ENCODE results near the gene METTL26.

METTL26 gene

DNA sequence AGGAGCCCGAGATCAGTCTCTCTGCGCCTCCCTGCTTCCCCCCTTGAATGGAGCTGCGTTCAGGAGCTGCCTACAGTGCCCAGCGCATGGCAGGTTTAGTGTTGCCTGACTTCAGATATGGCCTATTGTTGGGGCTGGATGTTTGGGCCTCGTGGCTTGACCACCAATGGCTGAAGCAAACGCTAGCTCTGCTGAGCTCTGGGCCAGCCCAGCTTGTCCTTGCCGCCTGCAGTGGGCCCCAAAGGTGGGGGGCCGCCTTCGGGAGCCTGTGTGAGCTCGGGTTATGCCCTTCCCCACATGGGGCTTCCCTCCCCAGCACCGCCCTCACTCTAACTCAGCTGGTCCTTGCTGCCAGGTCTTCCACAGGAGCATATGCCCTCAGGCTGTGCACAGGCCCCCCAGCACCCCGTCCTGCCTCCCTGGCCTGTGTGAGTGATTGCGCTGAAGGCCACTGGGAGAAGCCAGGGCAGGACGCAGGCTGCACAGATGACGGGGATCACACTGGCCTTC is 2.0 kb upstream of the METTL26 start:
- no peak for DNase-seq (ENCODE audit: low read depth)

DNA sequence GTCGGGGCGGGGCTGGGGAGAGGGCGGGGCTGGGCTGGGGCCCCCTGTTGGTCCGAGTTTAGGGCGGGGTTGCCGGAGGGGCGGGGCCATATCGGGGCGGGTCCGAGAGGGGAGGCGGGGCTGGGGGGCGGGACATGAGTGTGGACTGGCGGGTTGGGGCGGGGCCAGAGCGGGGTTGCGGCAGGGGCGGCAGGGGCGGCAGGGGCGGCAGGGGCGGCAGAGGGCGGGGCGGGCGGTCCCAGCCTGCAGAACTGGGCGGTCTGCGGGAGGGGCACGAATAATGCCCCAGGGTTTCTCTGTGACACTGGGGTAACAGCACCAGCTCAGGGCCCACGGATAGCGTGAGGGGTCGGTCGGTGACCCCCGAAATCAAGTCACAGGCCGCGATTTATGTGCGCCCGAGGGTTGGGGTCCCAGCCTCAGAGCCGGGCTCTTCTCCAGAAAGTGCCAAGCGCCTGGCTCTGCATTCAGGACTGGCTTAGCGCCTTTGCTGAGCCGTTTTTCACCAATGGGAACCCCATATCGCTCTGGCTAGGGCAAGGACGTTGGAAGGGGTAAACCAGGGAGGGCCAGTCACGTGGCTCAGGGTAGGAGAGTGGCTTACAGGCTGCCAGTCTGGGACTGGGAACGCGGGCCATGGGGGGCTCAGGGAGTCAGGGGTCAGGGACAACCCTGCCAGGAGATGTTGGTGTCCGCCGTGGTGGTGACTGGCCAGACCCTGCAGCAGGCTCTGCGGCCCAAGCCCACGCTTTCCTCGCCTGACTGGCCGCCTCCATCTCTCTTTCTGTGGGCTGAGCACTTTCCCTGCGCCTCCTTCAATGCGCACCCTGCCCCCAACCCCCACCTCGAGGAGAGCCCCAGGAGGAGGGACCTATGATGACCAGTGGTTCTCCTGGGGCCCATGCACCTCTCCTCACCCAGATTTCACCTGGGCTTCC is 1.2 kb upstream of the METTL26 start:
- DNase-seq (ENCODE audit: low read depth) = peak; percentile 77

- DNase-seq (ENCODE audit: low read depth) = no peak
Measured at GRCh38 chr16:635573-636205, 416 bp downstream of the METTL26 start.

GRCh38 chr16:634996-635395 is 1.1 kb downstream of the METTL26 start:
- no peak for DNase-seq (ENCODE audit: low read depth)

GRCh38 chr16:634051-634670 is 1.9 kb downstream of the METTL26 start:
- no peak for DNase-seq (ENCODE audit: low read depth)

- DNase-seq (ENCODE audit: low read depth) = no peak
Measured at GRCh38 chr16:633336-634050, 2.6 kb downstream of the METTL26 start.

DNA sequence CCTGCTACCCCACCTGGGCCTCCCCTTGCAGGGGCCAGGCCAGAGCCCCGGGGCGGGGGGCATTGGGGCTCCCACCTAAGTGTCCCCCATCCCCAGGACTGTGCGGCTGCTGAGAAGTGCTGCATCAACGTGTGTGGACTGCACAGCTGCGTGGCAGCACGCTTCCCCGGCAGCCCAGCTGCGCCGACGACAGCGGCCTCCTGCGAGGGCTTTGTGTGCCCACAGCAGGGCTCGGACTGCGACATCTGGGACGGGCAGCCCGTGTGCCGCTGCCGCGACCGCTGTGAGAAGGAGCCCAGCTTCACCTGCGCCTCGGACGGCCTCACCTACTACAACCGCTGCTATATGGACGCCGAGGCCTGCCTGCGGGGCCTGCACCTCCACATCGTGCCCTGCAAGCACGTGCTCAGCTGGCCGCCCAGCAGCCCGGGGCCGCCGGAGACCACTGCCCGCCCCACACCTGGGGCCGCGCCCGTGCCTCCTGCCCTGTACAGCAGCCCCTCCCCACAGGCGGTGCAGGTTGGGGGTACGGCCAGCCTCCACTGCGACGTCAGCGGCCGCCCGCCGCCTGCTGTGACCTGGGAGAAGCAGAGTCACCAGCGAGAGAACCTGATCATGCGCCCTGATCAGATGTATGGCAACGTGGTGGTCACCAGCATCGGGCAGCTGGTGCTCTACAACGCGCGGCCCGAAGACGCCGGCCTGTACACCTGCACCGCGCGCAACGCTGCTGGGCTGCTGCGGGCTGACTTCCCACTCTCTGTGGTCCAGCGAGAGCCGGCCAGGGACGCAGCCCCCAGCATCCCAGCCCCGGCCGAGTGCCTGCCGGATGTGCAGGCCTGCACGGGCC is 3.4 kb downstream of the METTL26 start:
- DNase-seq (ENCODE audit: low read depth) = no peak

- no peak for DNase-seq (ENCODE audit: low read depth)
Measured at GRCh38 chr16:631808-632358, 4.2 kb downstream of the METTL26 start.

- DNase-seq (ENCODE audit: low read depth) = no peak
Measured at GRCh38 chr16:630815-631405, 5.2 kb downstream of the METTL26 start, which contains the start of gene WFIKKN1. TSS of gene WFIKKN1 (plus strand) at chr16:630985. CDS start at chr16:631254, 269 bp downstream.

- no peak for DNase-seq (ENCODE audit: low read depth)
Measured at GRCh38 chr16:630249-630814, 5.8 kb downstream of the METTL26 start.

DNA sequence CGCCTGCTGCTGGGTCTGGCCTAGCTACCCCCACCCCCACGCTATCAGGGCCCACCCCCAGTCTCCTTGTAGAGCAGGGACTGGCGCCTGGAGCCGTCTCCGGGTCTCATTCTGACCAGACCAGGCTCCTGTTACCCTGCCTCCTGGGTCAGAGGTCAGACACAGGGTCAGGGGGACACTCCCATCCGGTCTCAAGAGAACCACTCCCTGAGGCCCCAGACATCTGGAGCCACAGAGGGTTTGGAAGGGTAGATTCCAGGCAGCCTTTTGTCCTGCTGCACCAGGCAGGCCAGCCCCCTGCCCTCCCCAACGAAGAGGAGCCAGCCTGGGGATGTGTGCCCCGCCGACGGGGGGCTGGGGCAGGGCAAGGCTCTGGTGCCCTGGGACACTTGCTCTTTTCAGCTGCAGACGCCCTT is 6.3 kb downstream of the METTL26 start:
- DNase-seq (ENCODE audit: low read depth) = no peak

DNA sequence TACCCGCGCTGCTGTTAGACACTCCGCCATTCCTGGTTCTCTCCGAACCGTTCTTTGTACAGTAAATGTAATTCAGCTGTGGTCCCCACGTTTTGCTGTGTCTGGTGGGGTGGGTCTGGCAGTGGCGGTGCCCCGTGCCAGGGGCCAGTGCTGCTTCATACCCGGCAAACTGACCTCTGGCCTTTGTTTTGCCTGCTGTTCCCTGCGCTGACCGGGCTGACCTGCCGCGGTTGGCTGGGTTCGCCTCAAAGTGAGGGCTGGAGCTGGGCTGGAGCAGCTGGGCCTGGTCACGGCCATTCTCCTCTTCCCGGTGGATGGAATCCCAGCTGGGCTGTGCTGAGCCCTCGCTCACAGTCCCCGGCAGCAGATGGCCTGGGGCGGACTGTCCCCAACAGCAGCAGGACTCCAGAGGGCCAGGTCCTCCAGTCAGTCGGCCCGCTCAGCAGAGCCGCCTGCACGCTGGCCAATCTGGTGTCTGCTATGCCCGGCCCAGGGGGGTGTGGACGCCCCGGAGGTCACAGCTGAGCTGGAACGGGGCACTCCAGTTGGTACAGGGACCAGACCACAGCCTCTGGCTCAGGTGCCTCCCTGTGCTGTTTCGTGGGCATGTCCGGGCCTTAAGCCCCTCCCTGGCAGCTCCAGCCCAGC is 6.8 kb downstream of the METTL26 start:
- DNase-seq (ENCODE audit: low read depth) = no peak

DNA sequence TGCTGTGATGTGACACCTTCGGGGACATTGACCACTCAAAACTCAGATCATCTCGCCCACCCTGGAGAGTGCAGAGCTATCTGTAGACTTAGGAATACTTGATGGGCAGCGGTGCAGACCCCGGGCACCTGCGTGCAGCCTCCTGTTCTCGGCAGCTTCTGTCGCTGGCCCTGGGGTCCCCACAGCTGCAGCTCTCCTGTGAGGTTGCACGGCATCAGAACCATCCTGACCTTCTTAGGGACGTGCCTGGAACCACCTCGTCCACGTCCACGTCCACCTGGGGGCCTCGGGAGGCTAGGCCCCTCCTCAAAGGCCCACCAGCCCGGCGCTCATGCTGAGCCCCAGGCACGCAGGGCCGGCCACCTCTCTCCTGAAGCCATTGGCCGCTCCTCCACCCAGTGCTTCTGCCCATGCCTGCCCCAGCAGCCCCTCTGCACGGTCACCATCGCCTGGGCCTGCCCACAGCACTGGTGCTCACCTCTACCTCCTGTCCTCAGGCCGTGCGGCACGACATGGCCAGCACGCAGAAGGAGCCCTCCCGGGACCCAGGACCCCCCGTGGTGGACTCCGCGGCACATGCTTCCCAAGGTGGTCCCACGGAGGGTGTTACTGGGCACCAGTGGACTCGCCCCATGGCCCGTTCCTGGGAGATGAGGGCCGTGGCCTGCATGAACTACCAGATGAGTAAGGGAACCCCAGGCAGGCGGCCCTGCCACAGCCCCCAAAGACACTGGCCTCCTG is 7.6 kb downstream of the METTL26 start:
- no peak for DNase-seq (ENCODE audit: low read depth)

DNA sequence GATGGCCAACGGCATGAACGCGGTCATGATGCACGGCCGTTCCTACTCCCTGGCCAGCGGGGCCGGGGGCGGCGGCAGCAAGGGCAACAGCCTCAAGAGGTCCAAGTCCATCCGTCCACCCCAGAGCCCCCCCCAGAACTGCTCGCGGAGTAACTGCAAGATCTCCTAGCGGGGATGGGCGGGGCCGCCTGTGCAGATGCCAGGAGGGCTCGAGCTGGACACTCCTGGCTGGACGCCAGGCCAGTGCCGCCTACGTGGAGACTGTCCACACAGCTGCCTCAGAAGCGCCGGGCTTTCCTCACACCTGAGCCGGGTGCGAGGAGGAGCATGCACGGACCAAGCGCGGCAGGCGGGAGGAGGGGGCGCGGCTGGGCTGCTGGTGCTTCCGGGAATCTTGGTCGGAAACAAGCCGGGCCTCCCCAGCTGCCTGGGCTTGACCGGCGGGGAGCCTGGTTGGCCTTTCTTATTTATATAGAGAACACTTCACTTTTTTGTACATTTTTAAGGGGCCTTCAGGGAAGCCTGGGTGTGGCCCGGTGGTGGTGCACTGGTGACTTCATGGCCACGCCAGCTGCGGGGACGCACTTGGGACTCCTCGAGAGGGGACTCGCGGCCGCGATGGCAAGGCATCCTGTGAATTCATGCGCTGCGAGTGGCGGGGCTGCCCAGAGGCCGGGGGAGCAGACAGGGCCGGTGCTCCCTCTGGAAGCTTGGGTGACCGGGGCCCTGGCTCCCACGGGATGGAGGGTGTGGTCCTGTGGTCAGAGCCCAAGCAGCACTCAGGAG is 8.5 kb downstream of the METTL26 start:
- no peak for DNase-seq (ENCODE audit: low read depth)

DNA sequence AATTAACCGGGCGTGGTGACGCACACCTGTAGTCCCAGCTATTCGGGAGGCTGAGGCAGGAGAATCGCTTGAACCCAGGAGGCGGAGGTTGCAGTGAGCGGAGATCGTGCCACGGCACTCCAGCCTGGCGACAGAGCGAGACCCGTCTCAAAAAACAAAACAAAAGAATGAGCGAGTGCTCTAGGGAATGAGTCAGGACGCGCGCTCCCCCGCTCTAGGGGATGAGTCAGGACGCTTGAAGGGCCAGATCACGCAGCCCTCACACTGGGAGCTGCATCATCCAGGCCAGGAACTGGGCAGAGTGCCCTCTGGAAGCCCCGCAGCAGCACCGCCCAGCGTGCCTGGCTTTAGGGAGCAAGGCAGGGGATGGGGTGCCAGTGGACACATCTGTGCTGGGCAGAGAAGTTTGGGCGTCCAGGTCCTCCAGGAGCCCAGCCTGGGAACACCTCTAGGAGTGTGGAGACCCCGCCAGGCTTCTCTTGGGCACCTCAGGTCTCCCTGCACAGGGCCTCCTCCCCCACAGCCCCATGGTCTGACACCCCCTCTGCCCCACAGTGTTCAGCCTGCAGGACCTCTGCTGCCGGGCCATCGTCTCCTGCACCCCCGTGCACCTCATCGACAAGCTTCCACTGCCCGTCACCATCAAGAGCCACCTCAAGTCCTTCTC is 9.2 kb downstream of the METTL26 start:
- DNase-seq (ENCODE audit: low read depth) = no peak

DNA sequence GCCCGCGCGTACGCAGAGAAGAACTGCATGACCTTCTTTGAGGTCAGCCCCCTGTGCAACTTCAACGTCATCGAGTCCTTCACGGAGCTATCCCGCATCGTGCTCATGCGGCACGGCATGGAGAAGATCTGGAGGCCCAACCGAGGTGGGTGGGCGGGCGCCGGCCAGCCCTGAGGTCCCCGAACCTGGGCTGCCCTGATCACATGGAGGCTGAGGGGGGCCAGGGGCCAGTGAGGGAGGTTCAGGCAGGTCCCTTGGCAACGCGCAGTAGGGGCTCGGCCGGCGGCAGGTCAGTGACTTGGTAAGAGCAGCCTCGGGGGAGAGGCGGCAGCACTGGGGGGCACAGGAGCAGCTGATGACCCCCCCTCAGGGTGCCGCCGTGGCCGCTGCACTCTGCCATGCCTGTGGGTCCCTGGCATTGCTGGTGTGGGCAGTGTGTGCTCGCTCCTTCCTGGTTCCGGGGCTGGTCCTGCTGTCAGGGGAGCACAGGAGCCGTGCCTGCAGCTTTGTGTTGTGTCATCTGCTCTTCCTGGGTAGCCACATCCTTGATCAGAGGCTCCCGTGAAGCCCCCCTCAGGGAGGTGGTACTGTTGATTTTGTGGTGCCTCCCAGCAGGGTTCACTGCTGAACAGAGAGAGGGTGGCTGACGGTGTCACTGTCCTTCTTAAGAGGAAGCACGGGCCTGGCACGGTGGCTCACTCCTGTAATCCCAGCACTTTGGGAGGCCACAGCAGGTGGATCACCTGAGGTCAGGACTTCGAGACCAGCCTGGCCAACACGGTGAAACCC is 9.9 kb downstream of the METTL26 start:
- no peak for DNase-seq (ENCODE audit: low read depth)
